Fibroblast of pulmonary artery (primary cell): ENCODE data around the gene ERC2.

ENCODE experiments used
- DNase-seq: peaks from one replicate; pipeline ENCODE4 v3.0.0-alpha.2; 2010; ENCODE audit warnings: low read depth
- H3K4me3 ChIP-seq: replicated peaks from 2 replicates; pipeline ENCODE4 v1.5.1; 2011; ENCODE audit warnings: low read depth, mild to moderate bottlenecking, control low read depth, low read length, moderate library complexity
- CTCF ChIP-seq: IDR thresholded peaks from 2 replicates; pipeline ENCODE4 v1.5.1; 2011; ENCODE audit warnings: mild to moderate bottlenecking, control low read depth, low read length, inconsistent platforms; ENCODE audit errors: missing control alignments

The ERC2 gene

GRCh38 chr3:55476515-55476914 is 991.8 kb downstream of the ERC2 start:
- no peak for TF ChIP-seq CTCF
- DNase-seq = peak; percentile 87
- H3K4me3 ChIP-seq = no peak overlapping the region

- H3K4me3 ChIP-seq = no peak overlapping the region
- TF ChIP-seq CTCF = no peak
- no peak for DNase-seq
Measured at GRCh38 chr3:55474213-55474632, 994.0 kb downstream of the ERC2 start.

- no peak overlapping the region for H3K4me3 ChIP-seq
- DNase-seq = no peak
- TF ChIP-seq CTCF = no peak
Measured at GRCh38 chr3:55473788-55474187, 994.5 kb downstream of the ERC2 start.

DNA sequence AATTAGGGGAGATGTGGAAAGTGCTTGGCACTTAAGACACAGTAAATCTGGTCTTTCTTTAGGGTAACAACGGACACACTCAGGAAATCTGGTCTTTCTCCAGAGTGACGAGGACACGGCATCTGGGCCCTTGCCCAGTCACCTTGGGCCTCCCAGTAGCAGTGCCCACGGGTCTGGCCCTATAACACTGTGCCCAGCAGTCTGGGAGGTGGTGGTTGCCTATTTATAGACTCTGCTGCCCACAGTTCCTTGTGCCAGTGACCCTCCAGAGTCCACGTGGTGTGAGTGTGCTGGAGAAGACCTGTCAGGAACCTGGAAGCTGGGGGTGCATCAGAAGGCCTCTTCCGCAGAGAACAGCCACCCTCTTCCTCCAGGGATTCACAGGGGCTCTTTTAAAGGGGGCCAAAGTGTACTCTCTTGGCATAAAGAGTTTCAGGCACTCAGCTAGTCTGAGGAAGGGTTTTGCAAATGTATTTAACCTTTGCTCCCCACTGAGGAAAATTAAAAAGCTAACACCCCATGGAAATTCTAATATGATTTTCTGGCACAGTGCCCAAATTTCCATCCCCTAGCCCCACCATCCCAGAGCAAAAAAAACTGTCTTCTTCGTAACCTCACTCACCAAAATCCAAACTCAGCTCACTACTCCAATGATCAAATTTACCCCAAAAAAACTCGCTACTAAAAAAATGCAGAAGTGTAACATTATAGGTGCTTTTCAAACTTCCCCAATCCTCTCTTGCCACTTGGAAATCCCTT is 996.6 kb downstream of the ERC2 start:
- no peak for TF ChIP-seq CTCF
- H3K4me3 ChIP-seq = no peak overlapping the region
- no peak for DNase-seq

GRCh38 chr3:55471084-55471483 is 997.2 kb downstream of the ERC2 start:
- H3K4me3 ChIP-seq = no peak overlapping the region
- DNase-seq = no peak
- no peak for TF ChIP-seq CTCF

DNA sequence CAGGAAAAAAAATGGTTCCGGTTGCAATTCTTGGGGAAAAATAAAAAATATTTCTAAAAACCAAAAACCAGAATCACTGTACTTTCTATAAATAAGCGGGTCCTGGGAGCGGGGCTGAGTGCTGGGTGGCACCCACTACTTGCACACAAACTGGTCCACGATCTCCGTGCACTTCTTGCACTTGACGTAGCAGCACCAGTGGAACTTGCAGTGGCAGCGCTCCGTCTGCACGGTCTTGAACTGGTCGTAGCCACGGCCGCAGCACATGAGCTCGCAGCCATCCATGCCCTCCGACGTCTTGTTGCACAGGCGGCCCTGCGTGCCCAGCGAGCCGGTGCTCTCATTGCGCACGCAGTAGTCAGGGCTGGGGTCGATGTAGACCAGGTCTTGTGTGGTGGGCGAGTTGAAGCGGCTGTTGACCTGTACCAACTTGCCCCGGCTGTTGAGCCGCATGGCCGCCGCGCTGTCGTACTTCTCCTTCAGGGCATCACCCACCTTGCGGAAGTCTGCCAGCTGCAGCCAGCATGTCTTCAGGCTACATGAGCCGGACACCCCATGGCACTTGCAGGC is 998.2 kb downstream of the ERC2 start:
- no peak overlapping the region for H3K4me3 ChIP-seq
- no peak for TF ChIP-seq CTCF
- DNase-seq = no peak

GRCh38 chr3:55468251-55468650 is 1000.0 kb downstream of the ERC2 start:
- DNase-seq = no peak
- TF ChIP-seq CTCF = no peak
- no peak overlapping the region for H3K4me3 ChIP-seq
